SK-N-SH (cell line): ENCODE data around the gene AURKB. TPM values are rescaled to one million over a fixed set of nuclear protein-coding genes. Genes with fewer than 3 reads are reported as not detected.

ENCODE experiments used
- CTCF ChIA-PET: fragments of 300-600, 350-600 bp; formaldehyde crosslinking; extraction: SDS; loops from one replicate; lab custom pipeline; 2021; lab: Yijun Ruan, JAX
- POLR2A ChIA-PET: fragments of 350-600 bp; sonication (Branson Sonifier 250); formaldehyde crosslinking; extraction: SDS; loops from one replicate; lab custom pipeline; 2020; ENCODE audit warnings: antibody characterized with exemption, inconsistent platforms; lab: Yijun Ruan, JAX
- DNase-seq: peaks from one replicate; pipeline ENCODE4 v3.0.0; 2012
- H2AFZ ChIP-seq: fragments of 200-600 bp; sonication (generic); 2 replicates; pipeline ENCODE4 v1.8.1; 2016; ENCODE audit warnings: antibody characterized with exemption, mild to moderate bottlenecking, low read depth
- H3F3A ChIP-seq: fragments of 200-600 bp; sonication (generic); replicated peaks from 2 replicates; pipeline ENCODE3; 2016; ENCODE audit warnings: antibody characterized with exemption, mild to moderate bottlenecking; ENCODE audit not compliant: insufficient read depth
- H3K27ac ChIP-seq, 2 experiments: fragments of 200-500 bp in 1 of 2; fragments of 200-600 bp in 1 of 2; sonication (Bioruptor generic) in 1 of 2; sonication (generic), shearing (Covaris generic) in 1 of 2; 2 replicates each; pipeline versions ENCODE4 v1.5.1 to v1.6.1; 2014 to 2016; ENCODE audit warnings: low read depth in 2 of 2, inconsistent platforms in 1 of 2, low read length in 1 of 2, mild to moderate bottlenecking in 1 of 2, mixed read lengths in 1 of 2
- H3K27me3 ChIP-seq: fragments of 200-600 bp; sonication (generic), shearing (Covaris generic); 2 replicates; pipeline ENCODE4 v1.6.1; 2016; ENCODE audit warnings: mixed run types; ENCODE audit not compliant: insufficient read depth
- H3K36me3 ChIP-seq, 2 experiments: fragments of 200-500 bp in 1 of 2; fragments of 200-600 bp in 1 of 2; sonication (Bioruptor generic) in 1 of 2; sonication (generic) in 1 of 2; replicated peaks in 1 of 2; 2 replicates each; pipeline versions ENCODE3 to v1.5.1; 2014 to 2016; ENCODE audit warnings: low read length in 1 of 2, mild to moderate bottlenecking in 1 of 2; ENCODE audit not compliant: insufficient read depth in 2 of 2, control insufficient read depth in 1 of 2
- H3K4me1 ChIP-seq, 2 experiments: fragments of 200-500 bp in 1 of 2; fragments of 200-600 bp in 1 of 2; sonication (Bioruptor generic) in 1 of 2; sonication (generic), shearing (Covaris generic) in 1 of 2; 2 replicates each; pipeline versions ENCODE4 v1.5.1 to v1.6.1; 2014 to 2016; ENCODE audit warnings: low read depth in 1 of 2, low read length in 1 of 2, mixed run types in 1 of 2; ENCODE audit not compliant: insufficient read depth in 2 of 2, control insufficient read depth in 1 of 2
- H3K4me2 ChIP-seq: fragments of 200-600 bp; sonication (generic), shearing (Covaris generic); 2 replicates; pipeline ENCODE4 v1.6.1; 2017; ENCODE audit warnings: mixed run types
- H3K4me3 ChIP-seq, 2 experiments: fragments of 200-500 bp in 1 of 2; fragments of 200-600 bp in 1 of 2; sonication (Bioruptor generic) in 1 of 2; sonication (generic), shearing (Covaris generic) in 1 of 2; 2 replicates each; pipeline versions ENCODE4 v1.5.1 to v1.8.1; 2014 to 2016; ENCODE audit warnings: low read depth in 2 of 2, inconsistent platforms in 1 of 2, low read length in 1 of 2, mild to moderate bottlenecking in 1 of 2, mixed read lengths in 1 of 2, moderate library complexity in 1 of 2
- H3K79me2 ChIP-seq: fragments of 200-600 bp; sonication (generic); 2 replicates; pipeline ENCODE4 v1.8.1; 2017; ENCODE audit warnings: mild to moderate bottlenecking; ENCODE audit not compliant: insufficient read depth
- H3K9ac ChIP-seq: fragments of 200-600 bp; sonication (generic); 2 replicates; pipeline ENCODE4 v1.6.1; 2017; ENCODE audit warnings: mixed run types
- H3K9me2 ChIP-seq: fragments of 200-600 bp; sonication (generic); 2 replicates; pipeline ENCODE4 v1.6.1; 2017; ENCODE audit warnings: mixed run types
- H3K9me3 ChIP-seq: fragments of 200-600 bp; sonication (generic); 2 replicates; pipeline ENCODE4 v1.6.1; 2017; ENCODE audit warnings: mixed run types, mild to moderate bottlenecking, moderate library complexity
- H4K20me1 ChIP-seq: fragments of 200-600 bp; sonication (generic); 2 replicates; pipeline ENCODE4 v1.6.1; 2017; ENCODE audit warnings: mild to moderate bottlenecking, mixed run types; ENCODE audit not compliant: insufficient read depth
- CTCF ChIP-seq: fragments of 200-600 bp; sonication (generic); IDR thresholded peaks from 2 replicates; pipeline ENCODE4 v1.6.1; 2017; ENCODE audit warnings: antibody characterized with exemption, mild to moderate bottlenecking, moderate library complexity
- FOXM1 ChIP-seq: IDR thresholded peaks from 2 replicates; pipeline ENCODE4 v1.4.0; 2012; ENCODE audit warnings: low read depth, mild to moderate bottlenecking
- IRF3 ChIP-seq: fragments of 150-350 bp; IDR thresholded peaks from 2 replicates; pipeline ENCODE4 v1.6.1; 2016; ENCODE audit warnings: mild to moderate bottlenecking, low read depth, low read length
- MXI1 ChIP-seq: IDR thresholded peaks from 2 replicates; pipeline ENCODE4 v1.6.1; 2012; ENCODE audit warnings: mild to moderate bottlenecking, low read depth, low read length, improper control_type of control experiment
- NFIC ChIP-seq: IDR thresholded peaks from 2 replicates; pipeline ENCODE4 v1.4.0; 2012; ENCODE audit warnings: borderline replicate concordance
- POLR2AphosphoS5 ChIP-seq: IDR thresholded peaks from 2 replicates; pipeline ENCODE4 v1.6.1; 2012; ENCODE audit warnings: low read depth, low read length
- RAD21 ChIP-seq: IDR thresholded peaks from 2 replicates; pipeline ENCODE4 v1.6.1; 2012; ENCODE audit warnings: mild to moderate bottlenecking, low read length
- RCOR1 ChIP-seq: fragments of 150-350 bp; IDR thresholded peaks from 2 replicates; pipeline ENCODE4 v1.6.1; 2017; ENCODE audit warnings: antibody characterized with exemption, low read length
- REST ChIP-seq: IDR thresholded peaks from 2 replicates; pipeline ENCODE4 v1.6.1; 2012; ENCODE audit warnings: mild to moderate bottlenecking, low read depth, low read length, moderate library complexity
- RFX5 ChIP-seq: IDR thresholded peaks from 2 replicates; pipeline ENCODE4 v1.6.1; 2012; ENCODE audit warnings: mild to moderate bottlenecking, improper control_type of control experiment, low read length
- RXRA ChIP-seq: IDR thresholded peaks from 2 replicates; pipeline ENCODE4 v1.4.0; 2012; ENCODE audit warnings: low read depth, mild to moderate bottlenecking, borderline replicate concordance
- SMC3 ChIP-seq: IDR thresholded peaks from 2 replicates; pipeline ENCODE4 v1.6.1; 2012; ENCODE audit warnings: low read depth, low read length, improper control_type of control experiment
- TAF1 ChIP-seq: IDR thresholded peaks from 2 replicates; pipeline ENCODE4 v1.6.1; 2012; ENCODE audit warnings: low read depth, mild to moderate bottlenecking, low read length, moderate library complexity, borderline replicate concordance
- TCF12 ChIP-seq: IDR thresholded peaks from 2 replicates; pipeline ENCODE4 v1.4.0; 2012
- USF1 ChIP-seq: IDR thresholded peaks from 2 replicates; pipeline ENCODE4 v1.4.0; 2012; ENCODE audit warnings: low read depth, borderline replicate concordance
- YY1 ChIP-seq: IDR thresholded peaks from 2 replicates; pipeline ENCODE4 v1.4.0; 2012; ENCODE audit warnings: low read depth, mild to moderate bottlenecking
- WGBS: methylation state at CpG from one replicate; pipeline ENCODE4 v1.1.6; 2017; ENCODE audit warnings: low lambda C conversion rate; 5-methylcytosine and 5-hydroxymethylcytosine counted together
- polyA plus RNA-seq, 3 experiments: library from polyadenylated mRNA; depleted of rRNA; stranded (reverse); fragments of >200 nt; gene quantifications; 2 replicates each; pipeline ENCODE4 v1.2.3, GENCODE V29; 2012

The AURKB gene
- polyA plus RNA-seq, 1 of the 3 experiments (the other 2 are of a cell fraction) = 43.9 TPM

- no peak overlapping the region for H2AFZ ChIP-seq
- H3K4me2 ChIP-seq = no peak overlapping the region
- H3K27ac ChIP-seq = no peak overlapping the region
- peaks cover 60% of the 10 kb centered on the region for H3K79me2 ChIP-seq
- ChIA-PET CTCF (interaction anchor here (0.6 to 1.5 kb wide), 5 partner anchors 15 to 137 kb away, joined by 3 to 4 read pairs (median 3); no protein-coding TSS in a partner anchor), POLR2A (interaction anchor here (0.9 to 1.0 kb wide), 2 partner anchors 16 to 34 kb away, joined by 3 to 5 read pairs; no protein-coding TSS in a partner anchor)
- peaks cover 4% of the 10 kb centered on the region; the same call in 1 of the 2 replicates for H4K20me1 ChIP-seq
- H3K36me3 ChIP-seq = peaks cover 2 to 11% of the 10 kb centered on the region in 2 experiments
- TF ChIP-seq RAD21 (no peak), TCF12 (no peak), POLR2AphosphoS5 (no peak), NFIC (no peak), USF1 (no peak)
- H3K4me3 ChIP-seq = no peak overlapping the region
- no peaks in the 10 kb centered on the region for H3K27me3 ChIP-seq
- no peak overlapping the region for H3K9ac ChIP-seq
- peaks cover 0 to 9% of the 10 kb centered on the region in 2 experiments; a peak in 1 of 4 replicates for H3K4me1 ChIP-seq
- H3K9me2 ChIP-seq = no peaks in the 10 kb centered on the region
- no peak for DNase-seq
- peaks cover 56% of the 10 kb centered on the region for H3F3A ChIP-seq
- no peaks in the 10 kb centered on the region for H3K9me3 ChIP-seq
- 97% methylated on average over 12 of the region's 12 CpGs for WGBS
Measured at GRCh38 chr17:8206536-8206935, 3.8 kb downstream of the AURKB start.

GRCh38 chr17:8204761-8205555 lies 5.4 kb downstream of the AURKB start:
- H3K4me1 ChIP-seq = peaks cover 0 to 6% of the 10 kb centered on the region in 2 experiments; a peak in 1 of 4 replicates
- peaks cover 4% of the 10 kb centered on the region; the same call in 1 of the 2 replicates for H4K20me1 ChIP-seq
- H3K79me2 ChIP-seq = peaks cover 56% of the 10 kb centered on the region
- no peak overlapping the region for H3K4me2 ChIP-seq
- H3K27me3 ChIP-seq = no peaks in the 10 kb centered on the region
- TF ChIP-seq RCOR1 = no peak
- no peak for TF ChIP-seq YY1
- no peak for TF ChIP-seq RFX5
- TF ChIP-seq IRF3 = no peak
- no peak for TF ChIP-seq NFIC
- no peak for TF ChIP-seq RXRA
- no peak for TF ChIP-seq REST
- no peak for TF ChIP-seq MXI1
- TF ChIP-seq SMC3 = no peak
- TF ChIP-seq CTCF = no peak
- TF ChIP-seq TAF1 = no peak
- TF ChIP-seq USF1 = no peak
- no peak for TF ChIP-seq FOXM1
- no peak for DNase-seq
- peaks cover 2 to 11% of the 10 kb centered on the region in 2 experiments for H3K36me3 ChIP-seq
- H3K9ac ChIP-seq = no peak overlapping the region
- no peaks in the 10 kb centered on the region for H3K9me2 ChIP-seq
- no peak overlapping the region for H3K4me3 ChIP-seq
- peaks cover 54% of the 10 kb centered on the region for H3F3A ChIP-seq
- no peak overlapping the region for H3K27ac ChIP-seq
- H3K9me3 ChIP-seq = no peaks in the 10 kb centered on the region
- CTCF ChIA-PET = interaction anchor here (1.5 to 1.6 kb wide), 2 partner anchors 12 to 16 kb away, joined by 4 to 6 read pairs; no protein-coding TSS in a partner anchor
- 90% methylated on average over 18 of the region's 19 CpGs for WGBS
- POLR2A ChIA-PET = interaction anchor here (1.4 kb wide), 1 partner anchor 12 kb away, joined by 4 read pairs; no protein-coding TSS in a partner anchor
- no peak overlapping the region for H2AFZ ChIP-seq
